ENCODE results near the gene CACNA1C. TPM values are rescaled to one million over a fixed set of nuclear protein-coding genes. Genes with fewer than 3 reads are reported as not detected.

The CACNA1C gene
- total RNA-seq, 1 donor from 2014 or later = 20.0 TPM

- DNase-seq (ENCODE audit: low spot score in 2 of 2) (no peak), FAIRE-seq (no peak)
Observed at GRCh38 chr12:2456122-2456812, 403.5 kb downstream of the CACNA1C start.

GRCh38 chr12:2456813-2457186 is 404.0 kb downstream of the CACNA1C start:
- FAIRE-seq = no peak

GRCh38 chr12:2457215-2457932 is 404.6 kb downstream of the CACNA1C start:
- FAIRE-seq = no peak
- no peak for DNase-seq (ENCODE audit: low spot score in 2 of 2)

More at GRCh38 chr12:2456813-2457186, 404.0 kb downstream of the CACNA1C start:
- no peak for DNase-seq (ENCODE audit: low spot score in 2 of 2)

- FAIRE-seq (no peak), DNase-seq (ENCODE audit: low spot score in 2 of 2) (no peak)
Observed at GRCh38 chr12:2457933-2458414, 405.2 kb downstream of the CACNA1C start.

- no peak for DNase-seq (ENCODE audit: low spot score in 2 of 2)
- FAIRE-seq = no peak
Observed at GRCh38 chr12:2460051-2460670, 407.4 kb downstream of the CACNA1C start.

- FAIRE-seq (no peak), DNase-seq (ENCODE audit: low spot score in 2 of 2) (no peak)
Observed at GRCh38 chr12:2461046-2461445, 408.3 kb downstream of the CACNA1C start.

- DNase-seq (ENCODE audit: low spot score in 2 of 2) (no peak), FAIRE-seq (no peak)
Observed at GRCh38 chr12:2461645-2462044, 408.9 kb downstream of the CACNA1C start.

- no peak for FAIRE-seq
Observed at GRCh38 chr12:2462087-2462486, 409.3 kb downstream of the CACNA1C start.

GRCh38 chr12:2463719-2464118 is 410.9 kb downstream of the CACNA1C start:
- FAIRE-seq = no peak
- no peak for DNase-seq (ENCODE audit: low spot score in 2 of 2)

More at GRCh38 chr12:2462087-2462486, 409.3 kb downstream of the CACNA1C start:
- no peak for DNase-seq (ENCODE audit: low spot score in 2 of 2)

GRCh38 chr12:2465681-2466080 is 412.9 kb downstream of the CACNA1C start:
- FAIRE-seq (no peak), DNase-seq (ENCODE audit: low spot score in 2 of 2) (no peak)

- FAIRE-seq = no peak
Observed at GRCh38 chr12:2466211-2466610, 413.4 kb downstream of the CACNA1C start.

GRCh38 chr12:2467447-2468195 is 414.8 kb downstream of the CACNA1C start:
- no peak for FAIRE-seq
- DNase-seq (ENCODE audit: low spot score in 2 of 2) = no peak

More at GRCh38 chr12:2466211-2466610, 413.4 kb downstream of the CACNA1C start:
- DNase-seq (ENCODE audit: low spot score in 2 of 2) = no peak

- FAIRE-seq (no peak), DNase-seq (ENCODE audit: low spot score in 2 of 2) (no peak)
Observed at GRCh38 chr12:2475984-2476383, 423.2 kb downstream of the CACNA1C start.

- FAIRE-seq (no peak), DNase-seq (ENCODE audit: low spot score in 2 of 2) (no peak)
Observed at GRCh38 chr12:2477009-2477766, 424.4 kb downstream of the CACNA1C start.

GRCh38 chr12:2479851-2480535 is 427.2 kb downstream of the CACNA1C start:
- DNase-seq (ENCODE audit: low spot score in 2 of 2) (no peak), FAIRE-seq (no peak)

- no peak for FAIRE-seq
- no peak for DNase-seq (ENCODE audit: low spot score in 2 of 2)
Observed at GRCh38 chr12:2481346-2481745, 428.6 kb downstream of the CACNA1C start.

GRCh38 chr12:2481951-2482350 is 429.2 kb downstream of the CACNA1C start:
- FAIRE-seq (no peak), DNase-seq (ENCODE audit: low spot score in 2 of 2) (no peak)

- FAIRE-seq (no peak), DNase-seq (ENCODE audit: low spot score in 2 of 2) (no peak)
Observed at GRCh38 chr12:2482938-2483660, 430.3 kb downstream of the CACNA1C start.

GRCh38 chr12:2483713-2484112 is 430.9 kb downstream of the CACNA1C start:
- DNase-seq (ENCODE audit: low spot score in 2 of 2) = no peak
- FAIRE-seq = no peak
